ENCODE results near the gene ABCC3. TPM values are rescaled to one million over a fixed set of nuclear protein-coding genes. Genes with fewer than 3 reads are reported as not detected.
"Not testable (repeated sequence)": the region's sequence is repeated elsewhere in the genome, so short reads cannot be mapped to it uniquely, and the experiment has no call there.

The ABCC3 gene
- total RNA-seq, 1 donor from 2014 or later, result 0.73 TPM

DNA sequence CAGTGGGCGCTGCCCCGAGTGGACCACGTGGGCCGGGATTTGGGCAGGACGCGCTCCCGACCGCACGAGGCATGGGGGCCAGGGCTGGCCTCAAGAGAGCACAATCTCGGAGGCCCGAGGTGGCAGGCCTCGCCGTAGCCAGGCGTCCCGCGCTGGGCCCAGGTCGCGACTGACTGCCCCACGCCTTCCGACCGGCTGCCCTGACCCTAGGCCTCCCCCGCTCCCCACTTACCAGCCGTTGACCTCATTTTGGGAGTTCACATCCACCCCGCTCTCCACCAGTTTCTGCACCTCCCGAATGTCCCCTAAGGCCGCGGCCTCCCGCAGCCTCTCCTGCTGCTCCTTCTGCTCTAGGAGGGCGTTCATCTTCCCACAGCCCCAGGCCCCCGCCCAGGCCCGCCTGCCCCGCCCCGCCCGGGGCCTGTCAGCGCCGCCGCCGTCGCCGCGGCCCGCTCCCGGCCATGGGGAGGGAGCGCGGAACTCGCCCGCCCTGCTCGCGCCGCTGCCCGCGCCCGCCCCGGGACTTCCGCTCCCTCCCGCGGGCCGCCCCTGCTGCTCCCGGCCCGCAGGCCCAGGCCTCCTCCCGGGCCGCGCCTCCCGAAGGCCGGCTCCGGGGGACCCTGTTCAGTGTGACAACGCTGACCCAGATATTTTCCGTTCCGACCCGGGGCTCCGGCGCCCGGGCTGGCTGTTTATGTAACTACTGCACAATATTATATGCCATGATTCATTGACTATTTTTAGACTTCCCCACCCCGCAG lies 72.8 kb downstream of the ABCC3 start, which contains the start of gene ANKRD40:
ANKRD40 (minus strand) TSS at position 626 of the 761 bp plus-strand sequence; CDS start at position 366, 260 bp downstream.
- peak; percentile 96 for DNase-seq (ENCODE audit: extremely low spot score, unreplicated experiment)
- Mint-ChIP-seq H3K4me1 (ENCODE audit: unreplicated experiment) (peaks cover 42% of the 10 kb centered on the region), H3K4me3 (ENCODE audit: unreplicated experiment) (peak within 1 kb of the TSS; percentile 93), H3K27me3 (ENCODE audit: unreplicated experiment) (peaks cover 3% of the 10 kb centered on the region), H3K9me3 (ENCODE audit: unreplicated experiment) (no peaks in the 10 kb centered on the region), H3K27ac (ENCODE audit: unreplicated experiment) (peak within 1 kb of the TSS; percentile 97), H3K36me3 (ENCODE audit: unreplicated experiment) (peaks cover 7% of the 10 kb centered on the region)
- no peak for TF ChIP-seq CTCF (IDR thresholded peaks at IDR 0.05)

- Mint-ChIP-seq H3K9me3 (ENCODE audit: unreplicated experiment) (no peaks in the 10 kb centered on the region), H3K27me3 (ENCODE audit: unreplicated experiment) (peaks cover 3% of the 10 kb centered on the region), H3K4me3 (ENCODE audit: unreplicated experiment) (peak overlapping the region; percentile 71), H3K27ac (ENCODE audit: unreplicated experiment) (peak overlapping the region; percentile 95), H3K4me1 (ENCODE audit: unreplicated experiment) (peaks cover 40% of the 10 kb centered on the region), H3K36me3 (ENCODE audit: unreplicated experiment) (peaks cover 7% of the 10 kb centered on the region)
- DNase-seq (ENCODE audit: extremely low spot score, unreplicated experiment), result no peak
- TF ChIP-seq CTCF (IDR thresholded peaks at IDR 0.05), result no peak
These were observed 73.6 kb downstream of the ABCC3 start for GRCh38 chr17:50708050-50709000.

GRCh38 chr17:50709053-50709452 lies 74.4 kb downstream of the ABCC3 start:
- not testable (repeated sequence) for DNase-seq (ENCODE audit: extremely low spot score, unreplicated experiment); H3K36me3 Mint-ChIP-seq (ENCODE audit: unreplicated experiment); H3K9me3 Mint-ChIP-seq (ENCODE audit: unreplicated experiment); H3K27me3 Mint-ChIP-seq (ENCODE audit: unreplicated experiment)
- H3K27ac Mint-ChIP-seq (ENCODE audit: unreplicated experiment), result peak overlapping the region; percentile 95
- peak overlapping the region; percentile 71 for H3K4me3 Mint-ChIP-seq (ENCODE audit: unreplicated experiment)
- H3K4me1 Mint-ChIP-seq (ENCODE audit: unreplicated experiment), result peaks cover 34% of the 10 kb centered on the region

GRCh38 chr17:50710025-50710424 lies 75.3 kb downstream of the ABCC3 start:
- Mint-ChIP-seq H3K9me3 (ENCODE audit: unreplicated experiment) (no peaks in the 10 kb centered on the region), H3K27ac (ENCODE audit: unreplicated experiment) (peak overlapping the region; percentile 95), H3K4me1 (ENCODE audit: unreplicated experiment) (peaks cover 32% of the 10 kb centered on the region), H3K36me3 (ENCODE audit: unreplicated experiment) (no peaks in the 10 kb centered on the region), H3K27me3 (ENCODE audit: unreplicated experiment) (peaks cover 3% of the 10 kb centered on the region), H3K4me3 (ENCODE audit: unreplicated experiment) (no peak overlapping the region)
- TF ChIP-seq CTCF (IDR thresholded peaks at IDR 0.05), result no peak
- no peak for DNase-seq (ENCODE audit: extremely low spot score, unreplicated experiment)

GRCh38 chr17:50710650-50711049 lies 76.0 kb downstream of the ABCC3 start:
- Mint-ChIP-seq H3K4me3 (ENCODE audit: unreplicated experiment) (no peak overlapping the region), H3K36me3 (ENCODE audit: unreplicated experiment) (no peaks in the 10 kb centered on the region), H3K9me3 (ENCODE audit: unreplicated experiment) (no peaks in the 10 kb centered on the region), H3K4me1 (ENCODE audit: unreplicated experiment) (peaks cover 28% of the 10 kb centered on the region), H3K27me3 (ENCODE audit: unreplicated experiment) (peaks cover 3% of the 10 kb centered on the region), H3K27ac (ENCODE audit: unreplicated experiment) (no peak overlapping the region)
- no peak for TF ChIP-seq CTCF (IDR thresholded peaks at IDR 0.05)
- no peak for DNase-seq (ENCODE audit: extremely low spot score, unreplicated experiment)
